ENCODE data around the gene GIT1. TPM values are rescaled to one million over a fixed set of nuclear protein-coding genes. Genes with fewer than 3 reads are reported as not detected.

The GIT1 gene
- polyA plus RNA-seq, 1 of the 3 experiments (the other 2 are of a cell fraction): 42.9 TPM

- DNase-seq: peak; percentile 36
- Histone ChIP-seq H3K9ac (no peak overlapping the region), H3K36me3 (replicated peaks in 1 of 2; ENCODE audit: control insufficient read depth in 1 of 2, insufficient read depth in 2 of 2, low read length in 1 of 2) (peaks cover 0 to 28% of the 10 kb centered on the region in 2 experiments), H3K27me3 (ENCODE audit: insufficient read depth) (no peaks in the 10 kb centered on the region), H3K27ac (ENCODE audit: low read depth in 2 of 2, low read length in 1 of 2) (no peak overlapping the region; a peak in 1 of 4 replicates), H3K4me3 (ENCODE audit: low read depth in 2 of 2, low read length in 1 of 2) (no peak overlapping the region), H3K9me2 (no peaks in the 10 kb centered on the region), H3K4me1 (ENCODE audit: control insufficient read depth in 1 of 2, insufficient read depth in 2 of 2, low read depth in 1 of 2, low read length in 1 of 2) (peaks cover 2 to 19% of the 10 kb centered on the region in 2 experiments; a peak in 2 of 4 replicates), H3K9me3 (no peaks in the 10 kb centered on the region), H2AFZ (ENCODE audit: low read depth) (no peak overlapping the region), H4K20me1 (ENCODE audit: insufficient read depth) (no peaks in the 10 kb centered on the region), H3K79me2 (ENCODE audit: insufficient read depth) (no peaks in the 10 kb centered on the region), H3K4me2 (no peak overlapping the region), H3F3A (replicated peaks; ENCODE audit: insufficient read depth) (no peaks in the 10 kb centered on the region)
- CTCF ChIA-PET: interaction anchor here (1.4 kb wide), 1 partner anchor 23 kb away, joined by 4 read pairs; no protein-coding TSS in a partner anchor
- TF ChIP-seq TEAD4 (IDR thresholded peaks at IDR 0.05; ENCODE audit: borderline replicate concordance, insufficient read depth) (no peak), RCOR1 (IDR thresholded peaks at IDR 0.05; ENCODE audit: low read length) (no peak), NRF1 (IDR thresholded peaks at IDR 0.05; ENCODE audit: low read depth, low read length) (no peak), NFIC (IDR thresholded peaks at IDR 0.05; ENCODE audit: borderline replicate concordance) (no peak), CTCF (IDR thresholded peaks at IDR 0.05) (no peak), MXI1 (IDR thresholded peaks at IDR 0.05; ENCODE audit: low read depth, low read length) (no peak), JUND (IDR thresholded peaks at IDR 0.05) (no peak), EZH2phosphoT487 (IDR thresholded peaks at IDR 0.05; ENCODE audit: borderline replicate concordance, low read depth) (no peak)
- WGBS (ENCODE audit: low lambda C conversion rate): 96% methylated on average over 13 of the region's 16 CpGs
- POLR2A ChIA-PET: no interaction called here
Observed at GRCh38 chr17:29614349-29615047, 25.1 kb upstream of the GIT1 start.

- Histone ChIP-seq H3K27me3 (ENCODE audit: insufficient read depth) (no peaks in the 10 kb centered on the region), H3K36me3 (replicated peaks in 1 of 2; ENCODE audit: control insufficient read depth in 1 of 2, insufficient read depth in 2 of 2, low read length in 1 of 2) (peaks cover 0 to 30% of the 10 kb centered on the region in 2 experiments), H3K27ac (ENCODE audit: low read depth in 2 of 2, low read length in 1 of 2) (no peak overlapping the region), H3K9ac (no peak overlapping the region), H3F3A (replicated peaks; ENCODE audit: insufficient read depth) (no peaks in the 10 kb centered on the region), H4K20me1 (ENCODE audit: insufficient read depth) (no peaks in the 10 kb centered on the region), H3K4me3 (ENCODE audit: low read depth in 2 of 2, low read length in 1 of 2) (no peak overlapping the region), H3K4me1 (ENCODE audit: control insufficient read depth in 1 of 2, insufficient read depth in 2 of 2, low read depth in 1 of 2, low read length in 1 of 2) (peaks cover 0 to 12% of the 10 kb centered on the region in 2 experiments; a peak in 1 of 4 replicates), H3K4me2 (no peak overlapping the region), H3K79me2 (ENCODE audit: insufficient read depth) (no peaks in the 10 kb centered on the region), H3K9me3 (no peaks in the 10 kb centered on the region), H3K9me2 (no peaks in the 10 kb centered on the region), H2AFZ (ENCODE audit: low read depth) (no peak overlapping the region)
- DNase-seq: no peak
- ChIA-PET CTCF (no interaction called here), POLR2A (no interaction called here)
- 82% methylated on average over 9 of the region's 13 CpGs for WGBS (ENCODE audit: low lambda C conversion rate)
- no peak for TF ChIP-seq RAD21 (IDR thresholded peaks at IDR 0.05; ENCODE audit: low read length)
- no peak for TF ChIP-seq RFX5 (IDR thresholded peaks at IDR 0.05; ENCODE audit: low read length)
- no peak for TF ChIP-seq MEF2A (IDR thresholded peaks at IDR 0.05; ENCODE audit: borderline replicate concordance, low read depth)
- TF ChIP-seq CHD2 (IDR thresholded peaks at IDR 0.05; ENCODE audit: low read length, partially characterized antibody): no peak
- no peak for TF ChIP-seq GABPA (IDR thresholded peaks at IDR 0.05; ENCODE audit: low read depth)
- no peak for TF ChIP-seq CTCF (IDR thresholded peaks at IDR 0.05)
- TF ChIP-seq FOSL2 (IDR thresholded peaks at IDR 0.05; ENCODE audit: borderline replicate concordance, low read depth): no peak
- TF ChIP-seq IRF3 (IDR thresholded peaks at IDR 0.05; ENCODE audit: low read depth, low read length): no peak
- TF ChIP-seq FOXJ3 (CRISPR knock-in tag; IDR thresholded peaks at IDR 0.05): no peak
- no peak for TF ChIP-seq USF2 (IDR thresholded peaks at IDR 0.05; ENCODE audit: borderline replicate concordance, low read depth, low read length)
- no peak for TF ChIP-seq RXRA (IDR thresholded peaks at IDR 0.05; ENCODE audit: borderline replicate concordance, low read depth)
- TF ChIP-seq TAF1 (IDR thresholded peaks at IDR 0.05; ENCODE audit: borderline replicate concordance, low read depth, low read length): no peak
- TF ChIP-seq PBX3 (IDR thresholded peaks at IDR 0.05): no peak
Observed at GRCh38 chr17:29613856-29614255, 24.4 kb upstream of the GIT1 start.
